Activated B cell treated with CpG ODN at 0.5 μM for 24 hours (primary cell): ENCODE results near the gene OR4D10. TPM values are rescaled to one million over a fixed set of nuclear protein-coding genes. Genes with fewer than 3 reads are reported as not detected.

Experiments
- ATAC-seq: fragments of 200-7000 bp; cut with Tn5 transposase; one replicate; pipeline ENCODE4 v1.10.0; 2021; ENCODE audit warnings: low read depth, mild to moderate bottlenecking, moderate library complexity
- CTCF ChIA-PET: fragments of 350-600 bp; sonication (Branson Sonifier 250); formaldehyde crosslinking; loops from one replicate; lab custom pipeline; 2021; ENCODE audit warnings: antibody characterized with exemption; lab: Charles Lee
- POLR2A ChIA-PET: fragments of 350-600 bp; sonication (Branson Sonifier 250); formaldehyde crosslinking; loops from one replicate; lab custom pipeline; 2021; ENCODE audit warnings: antibody characterized with exemption; lab: Charles Lee
- DNase-seq: peaks from one replicate; pipeline ENCODE4 v3.0.0; 2022
- H3K27ac Mint-ChIP-seq: one replicate; pipeline ENCODE4 v1.8.0; 2020; ENCODE audit warnings: mixed read lengths
- H3K27me3 Mint-ChIP-seq: one replicate; pipeline ENCODE4 v1.8.0; 2021; ENCODE audit warnings: mixed read lengths
- H3K36me3 Mint-ChIP-seq: one replicate; pipeline ENCODE4 v1.8.0; 2021; ENCODE audit warnings: low read depth, mixed read lengths
- H3K4me1 Mint-ChIP-seq: one replicate; pipeline ENCODE4 v1.8.0; 2021; ENCODE audit warnings: mixed read lengths
- H3K4me3 Mint-ChIP-seq: one replicate; pipeline ENCODE4 v1.8.0; 2020; ENCODE audit warnings: mild to moderate bottlenecking, mixed read lengths
- H3K9me3 Mint-ChIP-seq: one replicate; pipeline ENCODE4 v1.8.0; 2020; ENCODE audit warnings: mixed read lengths
- CTCF ChIP-seq: fragments of 200-600 bp; IDR thresholded peaks from one replicate; pipeline ENCODE4 v1.8.0; 2022; ENCODE audit warnings: antibody characterized with exemption, mild to moderate bottlenecking
- intact Hi-C: fragments of 100-400 bp; cut with micrococcal nuclease; formaldehyde crosslinking; loops from one replicate; pipeline ENCODE4 v1.15.1; 2024
- total RNA-seq: library from RNA; stranded (reverse); gene quantifications from 2 replicates; pipeline ENCODE4 v1.2.3, GENCODE V29; 2022

The OR4D10 gene
- total RNA-seq, 1 donor from 2014 or later = not detected

- CTCF ChIA-PET = no interaction called here
- intact Hi-C loops = no loop called here
- H3K4me3 Mint-ChIP-seq = no peak within 1 kb of the TSS
These were observed 16.5 kb upstream of the OR4D10 start, which contains the start of gene OR4D6 for GRCh38 chr11:59456661-59457060. Gene OR4D6 (plus strand): TSS chr11:59456961. CDS start chr11:59456961, 0 bp downstream.

GRCh38 chr11:59459916-59460315, 13.2 kb upstream of the OR4D10 start:
- peaks cover 20% of the 10 kb centered on the region for H3K27me3 Mint-ChIP-seq
- H3K36me3 Mint-ChIP-seq = no peaks in the 10 kb centered on the region
- ChIA-PET POLR2A (no interaction called here), CTCF (no interaction called here)
- peaks cover under 1% of the 10 kb centered on the region for H3K9me3 Mint-ChIP-seq
- no peak for DNase-seq
- no peaks in the 10 kb centered on the region for H3K4me1 Mint-ChIP-seq
- no peak for ATAC-seq
- intact Hi-C loops = no loop called here
- no peak overlapping the region for H3K4me3 Mint-ChIP-seq
- TF ChIP-seq CTCF = no peak
- no peak overlapping the region for H3K27ac Mint-ChIP-seq

More at GRCh38 chr11:59456661-59457060, 16.5 kb upstream of the OR4D10 start, which contains the start of gene OR4D6:
- no peak for TF ChIP-seq CTCF
- POLR2A ChIA-PET = no interaction called here
- peaks cover 2% of the 10 kb centered on the region for H3K9me3 Mint-ChIP-seq
- ATAC-seq = no peak
- no peak for DNase-seq
- no peaks in the 10 kb centered on the region for H3K36me3 Mint-ChIP-seq
- H3K27ac Mint-ChIP-seq = no peak within 1 kb of the TSS
- H3K27me3 Mint-ChIP-seq = peaks cover 20% of the 10 kb centered on the region
- H3K4me1 Mint-ChIP-seq = no peaks in the 10 kb centered on the region

- ATAC-seq (no peak), DNase-seq (no peak)
- CTCF ChIA-PET = no interaction called here
- Mint-ChIP-seq H3K4me3 (no peak overlapping the region), H3K4me1 (no peaks in the 10 kb centered on the region), H3K9me3 (peaks cover 8% of the 10 kb centered on the region), H3K27me3 (peaks cover 16% of the 10 kb centered on the region), H3K36me3 (no peaks in the 10 kb centered on the region), H3K27ac (no peak overlapping the region)
- POLR2A ChIA-PET = no interaction called here
- no peak for TF ChIP-seq CTCF
- intact Hi-C loops = no loop called here
These were observed 9.9 kb upstream of the OR4D10 start for GRCh38 chr11:59463190-59463641.

- intact Hi-C loops = no loop called here
- H3K36me3 Mint-ChIP-seq = no peaks in the 10 kb centered on the region
- peaks cover 8% of the 10 kb centered on the region for H3K4me1 Mint-ChIP-seq
- peaks cover 9% of the 10 kb centered on the region for H3K27me3 Mint-ChIP-seq
- ChIA-PET POLR2A (no interaction called here), CTCF (no interaction called here)
- H3K4me3 Mint-ChIP-seq = no peak overlapping the region
- no peak for ATAC-seq
- no peak for TF ChIP-seq CTCF
- no peak for DNase-seq
- H3K27ac Mint-ChIP-seq = no peak overlapping the region
- H3K9me3 Mint-ChIP-seq = no peaks in the 10 kb centered on the region
These were observed 2.1 kb downstream of the OR4D10 start for GRCh38 chr11:59475176-59475575.

- DNase-seq = no peak
- H3K36me3 Mint-ChIP-seq = no peaks in the 10 kb centered on the region
- peaks cover 6% of the 10 kb centered on the region for H3K27me3 Mint-ChIP-seq
- H3K4me3 Mint-ChIP-seq = no peak overlapping the region
- no peak for TF ChIP-seq CTCF
- POLR2A ChIA-PET = no interaction called here
- intact Hi-C loops = no loop called here
- H3K9me3 Mint-ChIP-seq = no peaks in the 10 kb centered on the region
- no peak overlapping the region for H3K27ac Mint-ChIP-seq
- no peak for ATAC-seq
- peaks cover 8% of the 10 kb centered on the region for H3K4me1 Mint-ChIP-seq
- CTCF ChIA-PET = no interaction called here
These were observed 6.8 kb downstream of the OR4D10 start for GRCh38 chr11:59479906-59480305.
